ENCODE results near the gene TMTC4. TPM values are rescaled to one million over a fixed set of nuclear protein-coding genes. Genes with fewer than 3 reads are reported as not detected.
"Not testable (repeated sequence)": the region's sequence is repeated elsewhere in the genome, so short reads cannot be mapped to it uniquely, and the experiment has no call there.

TMTC4 gene
- total RNA-seq, 1 donor from 2014 or later = 17.0 TPM

- ATAC-seq (ENCODE audit: low read depth) = no peak
Measured at GRCh38 chr13:100694722-100695508, 20.3 kb upstream of the TMTC4 start.

GRCh38 chr13:100689191-100689590 lies 14.6 kb upstream of the TMTC4 start:
- Mint-ChIP-seq H3K4me3 (no peak overlapping the region), H3K27me3 (peaks cover 10% of the 10 kb centered on the region), H3K9me3 (peaks cover 21% of the 10 kb centered on the region), H3K4me1 (peaks cover 6% of the 10 kb centered on the region), H3K27ac (no peak overlapping the region), H3K36me3 (ENCODE audit: low read depth) (peaks cover 8% of the 10 kb centered on the region)
- ChIA-PET POLR2A (no interaction called here), CTCF (no interaction called here)
- no peak for DNase-seq
- ATAC-seq (ENCODE audit: low read depth) = no peak
- no peak for TF ChIP-seq CTCF (IDR thresholded peaks at IDR 0.05)
- intact Hi-C loops (cut with micrococcal nuclease) = no loop called here

More at GRCh38 chr13:100694722-100695508, 20.3 kb upstream of the TMTC4 start:
- Mint-ChIP-seq H3K27me3 (peaks cover 14% of the 10 kb centered on the region), H3K9me3 (peaks cover 11% of the 10 kb centered on the region), H3K27ac (no peak overlapping the region), H3K4me3 (no peak overlapping the region), H3K4me1 (no peaks in the 10 kb centered on the region), H3K36me3 (ENCODE audit: low read depth) (peaks cover 1% of the 10 kb centered on the region)
- intact Hi-C loops (cut with micrococcal nuclease) = no loop called here
- DNase-seq = no peak
- ChIA-PET CTCF (no interaction called here), POLR2A (no interaction called here)
- no peak for TF ChIP-seq CTCF (IDR thresholded peaks at IDR 0.05)

- peaks cover 7% of the 10 kb centered on the region for H3K4me1 Mint-ChIP-seq
- CTCF ChIA-PET = no interaction called here
- no peak overlapping the region for H3K4me3 Mint-ChIP-seq
- no peak overlapping the region for H3K27ac Mint-ChIP-seq
- TF ChIP-seq CTCF (IDR thresholded peaks at IDR 0.05) = no peak
- POLR2A ChIA-PET = no interaction called here
- no peaks in the 10 kb centered on the region for H3K36me3 Mint-ChIP-seq (ENCODE audit: low read depth)
- no peak for ATAC-seq (ENCODE audit: low read depth)
- DNase-seq = no peak
- intact Hi-C loops (cut with micrococcal nuclease) = no loop called here
- H3K9me3 Mint-ChIP-seq = no peaks in the 10 kb centered on the region
- peaks cover 3% of the 10 kb centered on the region for H3K27me3 Mint-ChIP-seq
Measured at GRCh38 chr13:100680131-100680530, 5.5 kb upstream of the TMTC4 start.

- H3K4me3 Mint-ChIP-seq; CTCF ChIA-PET; ATAC-seq (ENCODE audit: low read depth); DNase-seq; POLR2A ChIA-PET; H3K27me3 Mint-ChIP-seq; H3K27ac Mint-ChIP-seq; H3K36me3 Mint-ChIP-seq (ENCODE audit: low read depth); H3K9me3 Mint-ChIP-seq: not testable (repeated sequence)
- H3K4me1 Mint-ChIP-seq = peaks cover 18% of the 10 kb centered on the region
- intact Hi-C loops (cut with micrococcal nuclease) = loop anchor here (5.0 to 10.0 kb wide), 5 partner anchors 592 to 1905 kb away; partner anchors contain the start of gene PCCA
Measured at GRCh38 chr13:100677128-100677527, 2.5 kb upstream of the TMTC4 start.

GRCh38 chr13:100675661-100676129 lies 1.1 kb upstream of the TMTC4 start:
- ChIA-PET POLR2A (no interaction called here), CTCF (no interaction called here)
- Mint-ChIP-seq H3K4me3 (peak overlapping the region; percentile 84), H3K27ac (peak overlapping the region; percentile 77), H3K4me1 (peaks cover 18% of the 10 kb centered on the region), H3K9me3 (no peaks in the 10 kb centered on the region), H3K27me3 (no peaks in the 10 kb centered on the region), H3K36me3 (ENCODE audit: low read depth) (peaks cover 4% of the 10 kb centered on the region)
- no peak for TF ChIP-seq CTCF (IDR thresholded peaks at IDR 0.05)
- ATAC-seq (ENCODE audit: low read depth) (no peak), DNase-seq (no peak)
- intact Hi-C loops (cut with micrococcal nuclease) = loop anchor here (1.0 to 10.0 kb wide), 9 partner anchors 87 to 1907 kb away; partner anchors contain the start of genes CLYBL, GGACT and PCCA

Data from activated B cell treated with CpG ODN at 0.5 μM for 24 hours (primary cell).